GDM1 (cell line): ENCODE results near the gene EHD1.

Experiments used
- DNase-seq: peaks from one replicate; lab custom pipeline; 2025; lab: John Stamatoyannopoulos, UW

The EHD1 gene

DNA sequence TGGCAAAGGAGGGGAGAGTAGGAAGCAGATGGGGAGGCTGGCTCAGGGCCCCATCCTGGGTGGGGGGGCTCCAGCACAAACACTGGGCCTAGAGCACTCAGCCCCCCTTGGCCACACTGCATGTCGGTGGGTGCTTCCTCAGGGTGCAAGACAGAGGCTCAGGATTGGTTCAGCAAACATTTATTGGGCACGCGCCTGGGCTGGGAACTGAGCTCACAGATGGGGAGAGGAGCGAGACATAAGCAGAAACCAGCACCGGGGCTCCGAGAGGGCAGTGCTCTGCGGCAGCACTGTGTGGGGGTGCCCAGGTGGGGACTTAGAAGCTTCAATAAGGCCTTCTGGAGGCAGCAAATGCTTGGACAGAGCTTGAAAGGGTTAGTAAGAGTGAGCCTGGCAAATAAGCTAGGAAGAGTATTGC lies 12.1 kb upstream of the EHD1 start:
- no peak for DNase-seq

DNA sequence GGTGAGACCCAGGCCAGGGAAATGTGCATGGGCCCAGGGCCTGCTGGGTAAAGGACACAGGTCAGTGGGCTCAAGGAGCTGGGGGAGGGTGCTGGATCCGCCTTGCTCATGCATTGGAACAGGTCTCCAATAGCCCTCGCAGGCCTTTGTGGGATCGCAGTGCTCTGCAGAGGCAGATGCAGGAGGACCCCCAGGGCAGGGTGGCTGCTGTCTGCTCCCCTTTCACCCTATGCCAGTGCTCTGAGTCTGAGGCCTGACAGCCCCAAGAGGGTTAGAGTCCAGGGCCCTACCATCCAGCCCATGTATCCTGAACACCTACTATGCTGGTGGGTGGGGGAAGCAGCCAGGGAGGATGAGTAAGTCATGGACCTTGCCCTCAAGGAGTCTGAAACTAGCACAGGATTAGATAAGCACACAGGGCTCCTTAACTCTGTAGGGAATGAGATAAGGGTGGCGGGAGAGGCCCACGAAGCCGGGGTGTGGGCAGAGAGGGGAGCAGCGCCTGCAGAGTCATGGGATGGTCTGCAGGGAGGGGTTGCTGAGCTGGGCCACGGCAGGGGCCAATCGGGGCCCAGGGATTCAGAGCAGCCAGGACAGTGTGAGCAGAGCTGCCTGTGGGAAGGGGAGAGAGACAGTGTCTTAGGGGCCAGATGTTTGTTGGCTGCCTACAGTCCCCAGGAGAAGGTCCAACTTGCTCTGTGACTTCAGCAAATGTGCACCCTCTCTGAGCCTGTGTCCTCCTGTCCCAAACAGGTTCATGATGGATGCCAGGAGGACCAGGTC lies 10.5 kb upstream of the EHD1 start:
- no peak for DNase-seq

DNA sequence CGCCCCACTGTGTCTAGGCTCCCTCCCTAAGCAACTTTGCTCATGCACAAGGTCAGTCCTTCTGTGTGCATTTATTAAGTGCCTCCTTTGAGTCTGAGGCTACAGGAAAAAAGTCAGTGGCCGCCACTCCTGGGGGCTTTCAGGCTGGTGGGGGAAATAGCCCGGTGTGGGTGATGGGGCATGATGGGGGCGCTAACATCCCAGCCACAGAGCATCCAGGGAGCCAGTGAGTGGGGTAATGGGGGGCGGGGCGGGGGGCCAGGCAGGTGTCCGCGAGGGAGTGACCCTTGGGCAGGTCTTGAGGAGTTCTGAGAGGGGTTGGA lies 9.9 kb upstream of the EHD1 start:
- no peak for DNase-seq

DNA sequence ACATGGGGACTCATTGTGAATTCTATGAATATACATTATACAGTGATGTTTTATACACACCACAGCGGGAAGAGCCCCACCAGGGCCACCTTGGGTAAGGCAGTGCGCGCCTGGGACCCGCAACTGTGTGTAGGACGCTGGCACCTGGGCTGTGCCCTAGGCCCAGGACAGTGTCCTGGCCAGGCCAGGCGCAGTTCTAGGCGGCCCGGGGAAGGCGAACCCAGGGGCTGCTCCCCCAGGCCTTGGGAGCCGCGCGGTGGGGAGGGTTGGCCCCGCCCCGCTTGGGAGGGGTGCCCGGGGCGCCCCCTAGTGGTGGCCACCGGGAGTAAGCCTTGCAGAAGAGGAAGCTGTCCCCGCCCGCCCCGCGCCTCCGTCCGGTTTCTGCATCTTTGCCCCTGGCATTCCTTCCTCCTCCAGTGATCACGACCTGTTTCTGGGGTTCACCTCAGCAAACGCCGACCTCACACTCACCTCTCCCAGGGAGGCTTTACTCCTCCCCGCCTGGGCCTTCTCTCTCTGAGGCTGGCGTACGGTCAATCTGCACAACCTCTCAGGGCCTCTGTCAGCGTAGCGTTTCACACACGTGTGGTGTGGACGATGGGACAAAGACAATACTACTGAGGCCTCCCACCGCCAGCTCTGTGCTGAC lies 9.5 kb upstream of the EHD1 start:
- peak; percentile 62 for DNase-seq

DNA sequence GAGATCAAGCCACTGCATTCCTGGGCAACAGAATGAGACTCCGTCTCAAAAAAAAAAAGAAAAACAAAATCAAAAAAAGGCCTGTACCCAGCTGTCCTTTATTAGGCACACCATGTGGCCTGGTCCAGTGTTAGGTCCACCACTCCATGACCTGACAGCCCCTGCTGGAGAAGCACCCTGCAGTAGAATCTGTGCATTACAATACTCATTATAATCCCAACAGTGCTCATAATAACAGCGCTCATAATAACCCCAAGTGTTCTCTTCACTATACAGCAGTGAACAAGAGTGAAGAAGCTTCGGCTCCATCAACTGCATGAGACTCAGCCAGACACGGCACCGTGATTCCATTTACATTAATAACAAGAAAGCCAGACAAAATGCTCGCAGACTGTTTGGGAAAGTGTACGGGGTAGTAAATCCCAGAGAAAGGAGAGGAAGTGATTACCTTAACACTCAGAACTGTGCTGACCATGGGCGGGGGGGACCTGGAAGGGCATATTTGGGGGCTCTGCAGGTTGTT lies 8.9 kb upstream of the EHD1 start:
- DNase-seq = no peak

DNA sequence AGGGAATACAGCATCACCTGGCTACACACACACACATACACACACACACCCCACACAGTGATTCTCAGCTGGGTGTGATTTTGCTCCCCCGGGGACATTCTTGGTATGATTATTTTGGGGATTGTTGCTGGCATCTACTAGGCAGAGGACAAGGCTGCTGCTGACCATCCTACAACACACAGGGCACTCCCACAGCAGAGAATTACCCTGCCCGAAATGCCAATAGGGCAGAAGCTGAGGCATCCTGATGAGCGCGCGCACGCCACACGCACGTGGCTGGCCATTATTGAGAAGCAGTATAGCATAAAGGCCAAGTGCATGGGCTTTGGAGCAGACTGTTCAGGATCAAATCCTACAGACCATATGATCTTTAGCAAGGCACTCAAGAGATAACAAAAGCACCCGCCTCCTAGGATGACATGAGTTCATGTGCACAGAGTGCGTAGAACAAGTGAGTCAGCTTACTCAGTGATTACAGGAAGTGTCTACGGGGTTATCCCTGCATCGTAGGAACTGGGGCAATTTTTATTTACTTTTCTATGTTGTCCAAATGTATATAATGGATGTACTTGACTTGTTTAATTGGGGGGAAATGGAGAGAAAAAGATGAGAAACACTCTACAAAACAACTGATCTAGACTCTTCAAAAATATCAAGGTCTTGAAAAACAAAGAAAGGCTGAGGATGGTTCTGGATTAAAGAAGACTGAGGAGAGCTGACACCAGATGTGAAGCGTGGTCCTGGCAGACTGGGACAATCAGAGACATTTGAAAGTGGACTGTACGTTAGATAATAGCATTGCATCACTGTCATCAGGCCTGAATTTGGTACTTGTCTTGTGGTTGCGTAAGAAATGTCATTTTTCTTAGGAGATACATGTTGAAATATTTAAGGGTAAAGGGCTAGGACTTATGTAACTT lies 7.2 kb upstream of the EHD1 start:
- DNase-seq = no peak

DNA sequence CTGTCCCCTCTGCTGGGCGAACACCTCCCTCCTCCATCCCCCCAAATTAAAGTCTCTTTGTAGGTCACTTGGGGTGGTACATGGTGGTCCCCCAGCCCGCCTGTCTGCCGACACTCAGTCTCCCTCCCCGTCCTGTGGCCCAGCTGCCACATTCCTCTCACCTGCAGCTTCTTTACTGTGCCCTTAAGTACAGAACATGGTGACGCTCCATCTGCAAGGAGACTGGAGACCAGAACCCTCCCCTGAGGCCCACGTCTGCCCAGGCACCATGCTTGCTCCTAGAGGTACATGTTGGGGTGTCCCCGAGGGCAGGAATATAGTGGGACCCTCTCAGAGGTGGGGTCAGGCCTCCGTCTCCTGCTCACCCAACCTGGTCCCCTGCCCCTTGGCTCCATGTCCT lies 5.6 kb upstream of the EHD1 start:
- DNase-seq = no peak

DNA sequence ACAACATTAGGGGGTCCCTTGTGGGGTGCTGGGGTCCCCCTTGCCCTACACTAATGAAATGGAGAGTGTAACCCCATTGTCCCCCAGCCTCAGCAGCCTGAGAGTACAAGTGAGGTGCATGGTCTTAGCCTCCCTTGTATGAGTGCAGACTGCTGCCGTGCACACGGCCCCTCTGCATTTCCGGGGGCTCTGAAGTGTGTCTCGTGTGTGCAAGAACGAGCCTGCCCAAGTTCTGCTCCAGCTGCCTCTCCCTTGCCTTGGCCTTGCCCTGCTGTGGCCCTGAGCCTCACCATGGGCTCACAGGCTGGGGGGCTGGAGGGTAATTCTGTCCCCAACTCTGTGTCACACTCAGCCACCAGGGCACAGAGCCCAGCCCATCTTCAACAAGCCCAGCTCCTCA lies 5.2 kb upstream of the EHD1 start:
- DNase-seq = no peak

DNA sequence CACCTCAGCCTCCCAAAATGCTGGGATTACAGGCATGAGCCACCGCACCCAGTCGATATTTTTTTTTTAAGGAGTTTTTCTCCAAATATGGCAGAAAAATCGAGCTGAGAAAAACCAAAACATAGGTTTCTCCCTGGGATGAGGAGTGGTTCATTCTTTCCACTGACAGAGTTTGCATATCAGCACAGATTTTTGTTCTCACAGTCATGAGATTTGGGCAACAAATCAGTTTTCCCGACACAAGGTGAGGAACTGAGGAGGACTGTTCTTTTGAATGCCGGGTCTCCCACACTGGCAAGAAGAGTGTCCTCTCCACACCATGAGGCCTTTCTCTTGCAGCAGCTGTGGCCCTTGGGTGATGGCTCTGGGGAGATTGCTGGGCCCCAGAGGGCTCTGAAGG lies 3.8 kb upstream of the EHD1 start:
- DNase-seq = no peak

DNA sequence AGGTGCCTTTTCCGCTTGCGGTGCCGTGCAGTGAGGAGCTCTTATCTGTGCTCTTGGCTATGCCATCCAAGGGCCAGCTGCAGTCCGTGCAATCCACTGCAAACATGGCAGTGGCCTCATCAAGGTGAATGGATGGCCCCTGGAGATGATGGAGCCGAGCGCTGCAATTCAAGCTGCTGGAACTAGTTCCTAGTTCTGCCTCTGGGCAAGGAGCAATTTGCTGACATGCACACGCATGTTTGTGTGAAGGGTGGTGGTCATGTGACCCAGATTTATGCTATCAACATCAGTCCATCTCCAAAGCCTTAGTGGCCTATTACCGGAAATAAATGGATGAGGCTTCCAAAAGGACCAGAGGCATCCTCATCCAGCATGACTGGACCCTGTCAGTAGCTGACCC lies 3.1 kb upstream of the EHD1 start:
- no peak for DNase-seq

DNA sequence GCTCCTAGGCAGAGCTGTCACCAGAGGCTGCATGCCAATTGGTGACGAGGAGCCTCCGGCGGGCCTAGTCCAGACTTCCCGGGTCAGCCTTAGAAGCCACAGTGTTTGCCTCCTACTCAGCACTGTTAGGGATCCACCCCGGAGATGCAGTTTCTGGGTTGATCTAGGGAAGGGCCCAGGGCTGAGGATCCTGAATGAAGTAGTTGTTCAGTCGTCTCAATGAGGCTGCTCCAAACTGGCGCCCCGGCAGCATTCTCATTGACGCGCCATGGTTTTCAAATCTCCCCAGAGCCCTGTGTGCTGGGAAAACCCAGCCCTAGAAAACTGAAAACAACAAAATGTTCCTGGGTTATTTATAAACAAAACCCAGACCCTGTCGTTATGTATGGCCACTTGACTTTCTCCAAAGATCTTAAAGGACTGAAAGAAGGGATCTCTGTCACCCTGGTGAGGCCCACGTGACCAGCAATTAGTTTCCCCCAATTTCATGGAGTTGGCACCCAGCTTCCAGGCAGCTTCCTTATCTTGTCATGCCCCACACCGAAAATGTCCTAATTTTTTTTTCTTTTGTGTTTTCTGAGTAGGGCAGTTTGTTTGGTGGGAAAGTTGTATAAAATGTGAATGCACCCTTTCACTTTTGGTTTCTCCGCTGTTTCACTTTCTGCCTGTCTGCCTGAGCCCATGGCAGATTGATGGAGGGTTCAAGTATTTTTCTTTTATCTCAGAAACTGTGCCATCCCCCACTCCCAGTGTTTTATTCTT lies 2.0 kb upstream of the EHD1 start:
- DNase-seq = no peak

DNA sequence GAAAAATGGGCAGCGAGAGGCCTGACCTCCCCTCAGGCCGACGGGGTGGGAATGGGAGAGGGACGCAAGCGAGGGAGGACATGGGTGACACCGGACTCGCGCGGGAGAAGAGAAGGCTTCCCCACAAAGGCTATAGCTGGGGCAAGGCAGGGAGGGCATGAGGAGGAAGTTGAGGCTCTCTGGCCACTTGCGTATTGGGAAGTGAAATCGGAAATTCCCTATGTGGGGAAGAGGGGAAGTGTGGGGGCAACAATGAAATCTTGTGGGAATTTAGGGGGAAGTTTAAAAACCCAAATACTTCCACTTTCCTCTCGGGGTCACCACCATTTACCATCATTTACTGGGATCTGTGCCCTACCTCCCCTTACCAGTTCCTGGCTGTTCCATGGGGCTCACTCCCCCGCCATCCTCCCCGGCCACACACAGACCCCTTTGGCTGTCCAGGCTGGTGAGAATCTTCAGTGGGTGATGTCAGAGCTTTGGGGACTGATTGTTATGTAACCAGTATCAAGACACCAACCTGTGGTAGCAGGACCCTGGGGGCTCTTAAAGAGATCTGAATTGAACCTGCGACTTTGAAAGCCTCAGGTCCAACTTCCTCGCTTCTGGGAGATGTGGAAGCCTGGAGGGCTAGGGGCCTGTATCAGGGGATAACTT lies 951 bp upstream of the EHD1 start:
- DNase-seq = no peak

DNA sequence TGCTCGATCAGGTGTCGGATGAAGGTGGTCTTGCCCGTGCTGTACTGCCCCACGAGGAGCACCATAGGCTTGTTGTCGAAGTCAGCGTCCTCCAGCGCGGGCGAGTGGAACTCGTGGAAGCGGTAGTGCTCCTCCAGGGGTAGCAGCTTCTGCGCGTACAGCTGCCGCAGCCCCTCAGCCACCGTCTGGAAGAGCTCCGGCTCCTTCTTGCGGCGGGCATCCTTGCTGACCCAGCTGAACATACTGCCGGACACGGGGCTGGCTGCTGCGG lies 263 bp downstream of the EHD1 start:
- no peak for DNase-seq

DNA sequence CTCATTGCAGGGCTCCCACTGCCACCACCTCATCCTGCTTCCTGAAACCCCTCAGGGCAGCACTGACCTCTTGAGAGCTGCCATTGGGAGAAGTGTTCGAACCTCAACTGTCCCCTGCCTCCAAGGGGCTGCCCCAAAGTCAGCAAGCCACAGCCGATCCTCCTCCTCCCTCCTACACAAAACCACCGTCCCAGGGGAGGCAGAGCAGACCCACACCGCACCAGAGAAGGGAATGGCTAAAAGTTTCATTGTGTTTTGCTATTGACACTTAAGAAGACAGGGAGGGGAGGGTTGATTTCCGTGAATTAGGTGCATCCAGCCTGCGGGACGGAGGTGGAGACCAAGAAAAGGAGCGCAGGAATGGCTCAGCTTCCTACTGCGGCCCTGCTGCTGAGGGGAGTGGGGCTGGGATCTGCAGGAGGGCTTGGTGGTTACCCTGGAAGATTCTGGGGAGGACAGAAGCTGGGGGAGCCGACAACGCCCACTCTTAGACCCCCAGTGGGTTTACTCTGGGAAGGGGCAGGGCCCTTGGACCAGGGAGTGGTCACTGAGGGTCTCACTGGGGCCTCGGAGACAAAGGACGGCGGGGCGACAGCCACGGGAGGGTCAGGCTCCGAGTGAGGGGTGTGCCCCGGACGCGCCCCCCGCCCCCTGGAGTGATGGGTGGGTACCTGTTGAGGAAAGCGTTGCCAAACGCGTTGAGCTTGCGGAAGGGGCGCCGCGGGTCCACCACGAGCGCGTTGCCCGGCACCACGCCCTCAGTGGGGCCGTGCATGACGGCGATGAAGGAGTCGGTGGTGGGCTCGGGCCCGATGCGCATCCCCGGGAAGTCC lies 815 bp downstream of the EHD1 start:
- no peak for DNase-seq

DNA sequence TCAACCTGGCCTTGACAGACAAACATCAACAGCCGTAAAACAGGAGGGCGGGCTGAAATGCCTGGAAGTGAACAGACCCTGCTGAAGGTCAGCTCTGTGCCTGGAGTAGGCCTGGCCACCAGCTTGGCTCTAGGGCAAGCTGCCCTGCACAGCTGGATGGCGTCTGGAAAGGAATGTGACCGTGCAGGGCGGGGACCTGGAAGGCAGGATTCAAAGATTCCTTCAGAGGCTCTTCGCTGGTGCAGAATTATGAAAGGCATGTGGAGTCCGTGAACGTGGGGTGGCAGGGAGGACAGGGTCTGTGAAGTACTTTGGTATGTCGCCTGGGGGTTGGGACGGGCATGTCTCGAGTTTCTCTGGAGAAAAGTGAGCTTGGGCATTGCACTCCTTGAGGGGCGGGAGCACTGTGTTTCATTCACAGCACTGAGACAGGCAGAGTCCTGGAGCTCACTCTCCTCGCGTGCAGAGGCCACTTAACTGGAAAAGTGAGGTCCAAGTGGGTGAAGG lies 1.5 kb downstream of the EHD1 start:
- no peak for DNase-seq

DNA sequence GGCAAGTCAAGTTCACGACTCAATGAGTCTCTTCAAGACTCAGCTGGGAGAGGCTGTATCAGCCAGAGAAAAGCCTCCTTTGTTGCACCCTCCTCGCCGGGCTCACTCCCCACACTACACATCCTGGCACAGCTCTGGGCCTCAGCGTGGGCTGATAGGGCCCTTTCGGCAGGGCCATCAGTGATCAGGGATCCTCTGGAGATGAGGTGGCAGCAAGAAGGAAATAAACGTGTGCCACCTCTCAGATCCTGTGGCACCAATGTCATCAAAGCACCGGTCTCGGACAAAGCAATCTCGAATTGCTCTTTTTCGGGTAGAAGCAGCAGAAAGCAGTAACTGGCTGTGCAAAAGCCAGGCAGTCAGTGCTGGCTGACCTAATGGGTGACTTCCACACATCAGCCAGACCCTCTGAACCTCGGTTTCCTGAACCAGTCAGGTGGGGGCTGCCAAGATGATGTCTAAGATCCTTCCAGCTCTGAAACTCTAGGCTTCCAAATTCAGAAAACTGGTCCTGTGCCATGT lies 2.1 kb downstream of the EHD1 start:
- DNase-seq = no peak

DNA sequence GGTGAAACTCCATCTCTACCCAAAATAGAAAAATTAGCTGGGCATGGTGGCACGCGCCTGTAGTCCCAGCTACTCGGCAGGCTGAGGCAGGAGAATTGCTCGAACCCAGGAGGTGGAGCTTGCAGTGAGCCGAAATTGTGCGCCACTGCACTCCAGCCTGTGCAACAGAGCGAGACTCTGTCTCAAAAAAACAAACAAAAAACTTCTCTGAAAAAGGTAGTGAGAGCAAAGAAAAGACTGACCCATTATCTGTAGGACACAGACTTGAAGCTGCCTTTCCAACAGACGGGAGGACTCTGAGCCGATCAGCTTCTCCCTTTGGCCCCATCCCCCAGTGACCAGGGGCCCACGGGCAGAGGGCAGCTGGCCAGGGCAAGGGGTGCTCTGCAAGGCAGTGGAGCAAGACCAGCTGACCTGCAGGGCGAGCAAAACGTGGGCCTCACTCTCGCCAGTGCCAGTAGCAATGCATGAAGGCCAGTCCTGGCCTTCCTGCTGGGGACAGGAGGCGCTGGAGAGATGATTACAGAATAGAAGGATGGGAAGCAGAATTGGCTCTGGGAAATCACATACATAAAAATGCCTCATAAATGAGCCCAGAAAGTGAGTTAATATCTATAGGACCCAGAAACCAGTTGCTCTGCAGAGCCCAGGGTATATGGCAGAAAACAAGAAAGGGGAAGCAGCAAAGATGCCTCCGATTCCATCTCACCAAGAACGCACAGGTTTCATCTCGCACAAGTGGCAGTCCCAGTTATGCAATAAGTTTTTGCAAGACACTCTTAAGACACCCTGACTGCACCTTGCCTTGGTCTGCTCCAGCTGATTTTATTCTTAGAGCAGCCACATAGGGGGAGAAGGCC lies 2.8 kb downstream of the EHD1 start:
- DNase-seq = no peak

DNA sequence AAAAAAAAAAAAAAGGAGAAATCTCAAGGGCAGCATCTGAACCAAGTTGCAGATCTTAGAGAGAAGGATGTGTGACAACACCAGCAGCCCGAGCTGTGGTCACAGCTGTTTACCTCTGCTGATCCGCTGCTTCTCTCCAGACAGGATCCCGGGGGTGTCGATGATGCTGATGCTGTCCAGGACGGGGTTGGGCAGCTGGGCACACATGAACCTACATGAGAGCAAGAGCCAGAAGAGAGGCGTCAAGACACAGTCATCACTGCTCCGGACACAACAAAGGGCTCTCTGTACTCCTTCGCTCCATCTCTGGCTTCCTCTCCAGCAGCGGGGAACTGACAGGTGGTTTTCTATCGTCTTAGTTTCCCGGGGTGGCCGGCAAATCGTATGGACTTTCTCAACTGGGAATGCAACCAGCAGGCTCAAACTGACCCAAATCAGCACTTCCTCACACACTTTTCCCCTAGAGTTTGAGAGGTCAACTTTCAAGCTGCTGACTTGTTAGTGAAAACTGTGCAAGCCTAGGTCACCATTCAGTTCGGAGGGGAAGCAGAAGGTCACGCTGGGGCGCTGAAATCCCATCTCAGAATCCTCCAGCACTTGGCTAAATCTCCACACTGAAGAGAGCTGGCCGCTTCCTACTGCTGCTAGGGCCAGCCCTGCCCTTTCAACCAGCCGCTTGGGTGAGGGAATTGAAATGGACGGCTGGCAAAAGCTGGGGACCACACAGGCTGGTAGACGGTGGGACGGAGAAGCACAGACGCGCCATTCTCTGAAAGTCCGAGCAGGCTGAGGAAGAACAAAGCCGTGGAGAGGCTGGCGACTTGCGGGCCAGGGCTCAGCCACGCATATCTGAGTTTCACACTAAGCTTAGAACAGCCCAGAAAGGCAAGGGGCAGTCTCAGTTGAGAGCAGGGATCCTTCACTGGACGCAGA lies 3.8 kb downstream of the EHD1 start:
- DNase-seq = no peak
